Skeletal muscle satellite cell (primary cell): Measurements from ENCODE around the gene KIR3DL2.
"Not testable (repeated sequence)": the region's sequence is repeated elsewhere in the genome, so short reads cannot be mapped to it uniquely, and the experiment has no call there.

Source experiments
- H3K27me3 ChIP-seq: 2 replicates; pipeline ENCODE4 v1.7.0; 2013; ENCODE audit warnings: low read length; ENCODE audit not compliant: control insufficient read depth, insufficient read depth
- H3K36me3 ChIP-seq: 2 replicates; pipeline ENCODE4 v1.7.0; 2013; ENCODE audit warnings: mild to moderate bottlenecking, control low read depth, low read length; ENCODE audit not compliant: insufficient read depth
- H3K4me1 ChIP-seq: 2 replicates; pipeline ENCODE4 v1.7.0; 2013; ENCODE audit warnings: low read length; ENCODE audit not compliant: control insufficient read depth, insufficient read depth
- H3K4me2 ChIP-seq: 2 replicates; pipeline ENCODE4 v1.7.0; 2013; ENCODE audit warnings: mild to moderate bottlenecking, low read length
- H3K4me3 ChIP-seq: 2 replicates; pipeline ENCODE4 v1.7.0; 2013; ENCODE audit warnings: low read length
- H3K9ac ChIP-seq: 2 replicates; pipeline ENCODE4 v1.7.0; 2013; ENCODE audit warnings: mild to moderate bottlenecking, low read depth, low read length, moderate library complexity
- H3K9me3 ChIP-seq: replicated peaks from 2 replicates; pipeline ENCODE4 v1.7.0; 2013; ENCODE audit warnings: mild to moderate bottlenecking, control low read depth, low read length
- small RNA-seq: library from RNA; depleted of rRNA; stranded (forward); fragments of <200 nt; gene quantifications from one replicate; pipeline ENCODE3, GENCODE V24; 2012

The KIR3DL2 gene

DNA sequence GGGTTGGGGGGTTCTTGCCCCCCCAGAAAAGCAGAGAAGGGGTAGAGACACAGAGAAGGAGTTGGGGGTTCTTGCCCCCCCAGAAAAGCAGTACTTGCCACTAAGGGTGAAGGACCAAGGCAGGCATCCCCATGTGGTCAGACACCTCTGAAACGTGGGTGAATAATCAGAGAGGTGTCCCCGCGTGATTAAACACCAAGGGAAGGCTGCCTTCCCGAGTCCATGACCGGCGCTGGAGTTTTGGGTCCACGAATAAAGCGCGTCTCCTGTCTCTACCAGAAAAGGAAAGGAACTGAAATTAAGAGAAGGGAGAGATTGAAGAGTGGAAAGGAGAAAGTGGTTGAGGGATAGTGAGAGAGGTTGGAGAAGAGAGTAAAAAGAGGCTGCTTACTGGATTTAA lies 49.4 kb downstream of the KIR3DL2 start:
- H3K9me3 ChIP-seq, H3K4me3 ChIP-seq, H3K4me2 ChIP-seq, H3K36me3 ChIP-seq, H3K4me1 ChIP-seq, H3K27me3 ChIP-seq, H3K9ac ChIP-seq: not testable (repeated sequence)

GRCh38 chr19:54901153-54901552 lies 50.9 kb downstream of the KIR3DL2 start:
- not testable (repeated sequence) for H3K4me2 ChIP-seq, H3K4me1 ChIP-seq, H3K27me3 ChIP-seq, H3K36me3 ChIP-seq, H3K4me3 ChIP-seq, H3K9me3 ChIP-seq, H3K9ac ChIP-seq

- Histone ChIP-seq H3K4me3 (no peak overlapping the region), H3K4me2 (no peak overlapping the region), H3K9ac (no peak overlapping the region), H3K9me3 (peaks cover 3% of the 10 kb centered on the region), H3K36me3 (no peaks in the 10 kb centered on the region), H3K27me3 (no peaks in the 10 kb centered on the region), H3K4me1 (no peaks in the 10 kb centered on the region)
Measured at GRCh38 chr19:54902061-54902460, 51.8 kb downstream of the KIR3DL2 start.

DNA sequence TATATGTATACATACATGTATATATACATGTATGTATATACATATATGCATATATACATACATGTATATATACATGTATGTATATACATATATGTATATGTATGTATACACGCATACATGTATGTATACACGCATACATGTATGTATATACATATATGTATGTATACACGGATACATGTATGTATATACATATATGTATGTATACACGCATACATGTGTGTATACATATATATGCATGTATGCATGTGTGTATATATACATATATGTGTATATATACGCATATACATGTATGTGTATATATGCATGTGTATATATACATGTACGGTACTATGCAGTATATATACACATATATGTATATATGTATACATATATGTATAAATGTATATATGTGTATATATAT lies 53.1 kb downstream of the KIR3DL2 start:
- Histone ChIP-seq H3K4me3 (no peak overlapping the region), H3K4me1 (no peaks in the 10 kb centered on the region), H3K9me3 (peaks cover 3% of the 10 kb centered on the region), H3K4me2 (no peak overlapping the region), H3K9ac (no peak overlapping the region), H3K36me3 (no peaks in the 10 kb centered on the region), H3K27me3 (no peaks in the 10 kb centered on the region)

DNA sequence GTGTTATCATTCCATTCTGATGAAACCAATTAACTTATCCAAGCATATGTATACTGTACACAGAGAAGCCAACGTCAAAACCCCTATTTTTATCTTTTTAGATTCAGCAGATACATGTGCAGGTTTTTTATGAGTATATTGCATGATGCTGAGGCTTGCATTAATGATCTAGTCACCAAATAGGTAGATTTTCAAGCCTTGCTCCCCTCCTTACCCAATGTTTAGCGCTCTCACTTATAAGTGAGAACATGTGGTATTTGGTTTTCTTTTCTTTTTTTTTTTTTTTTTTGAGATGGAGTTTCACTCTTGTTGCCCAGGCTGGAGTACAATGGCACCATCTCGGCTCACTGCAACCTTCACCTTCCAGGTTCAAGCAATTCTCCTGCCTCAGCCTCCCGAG lies 54.0 kb downstream of the KIR3DL2 start:
- H3K4me1 ChIP-seq, H3K9me3 ChIP-seq, H3K4me3 ChIP-seq, H3K4me2 ChIP-seq, H3K36me3 ChIP-seq, H3K9ac ChIP-seq, H3K27me3 ChIP-seq: not testable (repeated sequence)

GRCh38 chr19:54905421-54905802 lies 55.2 kb downstream of the KIR3DL2 start:
- H3K36me3 ChIP-seq, result no peaks in the 10 kb centered on the region
- H3K4me1 ChIP-seq, result no peaks in the 10 kb centered on the region
- H3K9ac ChIP-seq, result no peak overlapping the region
- H3K4me3 ChIP-seq, result no peak overlapping the region
- H3K4me2 ChIP-seq, result no peak overlapping the region
- H3K27me3 ChIP-seq, result no peaks in the 10 kb centered on the region
- H3K9me3 ChIP-seq, result peaks cover 3% of the 10 kb centered on the region

DNA sequence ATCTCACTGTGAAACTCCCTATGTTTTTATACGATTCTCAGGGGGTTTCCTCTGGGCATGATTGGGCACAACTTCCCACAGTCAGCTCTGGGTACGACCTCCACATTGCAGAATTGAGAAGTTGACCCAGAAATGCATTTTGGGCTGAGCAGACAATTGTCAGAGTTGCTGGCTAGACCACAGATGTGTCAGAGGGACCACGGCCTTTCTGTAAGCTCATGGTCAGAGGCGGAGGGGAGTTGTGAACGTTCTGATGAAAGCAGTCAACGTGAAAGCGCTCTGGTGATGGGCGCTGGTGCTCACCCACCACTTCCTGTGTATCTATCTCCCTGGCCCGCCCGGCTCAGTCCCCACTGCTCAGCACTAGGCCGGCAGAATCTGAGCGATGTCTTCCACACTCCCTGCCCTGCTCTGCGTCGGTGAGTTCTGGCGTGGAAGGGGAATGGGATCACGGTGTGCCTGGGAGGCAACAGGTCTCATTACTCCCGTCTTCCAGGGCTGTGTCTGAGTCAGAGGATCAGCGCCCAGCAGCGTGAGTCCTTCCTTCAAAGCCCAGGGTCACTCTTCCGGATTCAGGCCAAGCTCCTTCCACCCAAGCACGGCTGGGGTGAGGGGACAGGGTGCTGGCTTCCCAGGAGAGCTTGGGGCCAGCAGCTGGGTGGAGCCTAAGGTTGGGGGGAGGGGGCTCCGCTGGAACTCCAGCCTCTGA lies 55.7 kb downstream of the KIR3DL2 start, which contains the start of gene NCR1:
NCR1 (plus strand) TSS at position 346 of the 709 bp plus-strand sequence; CDS start at position 386, 40 bp downstream.
- H3K4me2 ChIP-seq, result no peak within 1 kb of the TSS
- H3K27me3 ChIP-seq, result no peaks in the 10 kb centered on the region
- peaks cover 3% of the 10 kb centered on the region for H3K9me3 ChIP-seq
- no peaks in the 10 kb centered on the region for H3K4me1 ChIP-seq
- no peak within 1 kb of the TSS for H3K9ac ChIP-seq
- H3K4me3 ChIP-seq, result no peak within 1 kb of the TSS
- no peaks in the 10 kb centered on the region for H3K36me3 ChIP-seq

- no peak overlapping the region for H3K4me2 ChIP-seq
- no peaks in the 10 kb centered on the region for H3K4me1 ChIP-seq
- H3K4me3 ChIP-seq, result no peak overlapping the region
- H3K9ac ChIP-seq, result no peak overlapping the region
- no peaks in the 10 kb centered on the region for H3K27me3 ChIP-seq
- no peaks in the 10 kb centered on the region for H3K36me3 ChIP-seq
- H3K9me3 ChIP-seq, result peaks cover 3% of the 10 kb centered on the region
Measured at GRCh38 chr19:54906819-54907218, 56.6 kb downstream of the KIR3DL2 start.

DNA sequence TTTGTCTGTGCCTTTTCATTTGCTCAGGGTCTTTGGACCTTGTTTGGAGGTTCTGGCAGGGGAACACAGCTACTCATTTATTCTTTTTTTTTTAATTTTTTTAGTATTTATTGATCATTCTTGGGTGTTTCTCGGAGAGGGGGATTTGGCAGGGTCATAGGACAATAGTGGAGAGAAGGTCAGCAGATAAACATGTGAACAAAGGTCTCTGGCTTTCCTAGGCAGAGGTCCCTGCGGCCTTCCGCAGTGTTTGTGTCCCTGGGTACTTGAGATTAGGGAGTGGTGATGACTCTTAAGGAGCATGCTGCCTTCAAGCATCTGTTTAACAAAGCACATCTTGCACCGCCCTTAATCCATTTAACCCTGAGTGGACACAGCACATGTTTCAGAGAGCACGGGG lies 57.7 kb downstream of the KIR3DL2 start:
- H3K27me3 ChIP-seq, H3K9me3 ChIP-seq, H3K4me1 ChIP-seq, H3K9ac ChIP-seq, H3K4me3 ChIP-seq, H3K36me3 ChIP-seq, H3K4me2 ChIP-seq: not testable (repeated sequence)

Small RNAs within 50 kb of the gene (small RNA-seq; reads per million reads assigned to genes)
- gene RNU6-222P, result 0.98 reads per million, percentile 29 among the genes with 10 or more reads in this experiment
